ENCODE data around the gene FNDC4.
"Not testable (repeated sequence)": the region's sequence is repeated elsewhere in the genome, so short reads cannot be mapped to it uniquely, and the experiment has no call there.

Gene FNDC4

GRCh38 chr2:27494944-27495554, at the start of gene FNDC4:
Gene FNDC4 (minus strand): TSS chr2:27495200. CDS start chr2:27494679, 521 bp downstream.
- no peak for DNase-seq

GRCh38 chr2:27544143-27544821, 49.3 kb upstream of the FNDC4 start:
- DNase-seq = no peak

GRCh38 chr2:27539649-27540048, 44.6 kb upstream of the FNDC4 start:
- not testable (repeated sequence) for DNase-seq

DNA sequence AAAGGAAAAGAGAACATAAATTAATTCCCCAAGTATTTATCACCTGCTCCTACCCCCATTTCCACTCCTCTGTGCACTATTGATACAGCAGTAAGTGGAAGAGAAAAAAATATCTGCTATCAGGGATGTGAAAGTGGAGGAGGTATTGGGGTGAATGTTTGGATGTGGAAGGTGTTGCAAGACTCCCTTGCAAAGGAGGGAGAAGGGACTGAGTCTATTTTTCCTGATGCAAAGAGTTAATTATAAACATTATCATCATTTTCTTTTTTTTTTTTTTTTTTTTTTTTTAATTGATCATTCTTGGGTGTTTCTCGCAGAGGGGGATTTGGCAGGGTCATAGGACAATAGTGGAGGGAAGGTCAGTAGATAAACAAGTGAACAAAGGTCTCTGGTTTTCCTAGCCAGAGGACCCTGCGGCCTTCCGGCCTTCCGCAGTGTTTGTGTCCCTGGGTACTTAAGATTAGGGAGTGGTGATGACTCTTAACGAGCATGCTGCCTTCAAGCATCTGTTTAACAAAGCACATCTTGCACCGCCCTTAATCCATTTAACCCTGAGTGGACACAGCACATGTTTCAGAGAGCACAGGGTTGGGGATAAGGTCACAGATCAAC, 43.9 kb upstream of the FNDC4 start:
- not testable (repeated sequence) for DNase-seq

- no peak for DNase-seq
Measured at GRCh38 chr2:27537287-27537686, 42.3 kb upstream of the FNDC4 start.

DNA sequence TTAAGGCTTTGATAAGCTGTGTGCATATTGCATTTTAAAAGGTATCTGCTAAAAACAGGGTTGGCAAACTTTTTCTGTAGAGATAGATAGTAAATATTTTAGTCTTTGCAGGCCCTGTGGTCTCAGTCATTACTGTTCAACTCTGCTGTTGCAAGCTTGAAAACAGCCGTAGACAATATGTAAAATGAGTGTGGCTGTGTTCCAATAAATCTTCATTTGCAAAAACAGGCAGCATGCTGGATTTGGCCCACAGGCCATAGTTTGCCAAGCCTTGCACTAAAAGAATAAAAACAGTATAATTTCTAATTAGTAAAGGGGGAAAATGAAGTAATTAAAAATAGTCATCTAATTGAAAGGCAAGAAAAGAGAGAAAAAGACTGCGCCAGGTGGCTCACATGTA, 37.0 kb upstream of the FNDC4 start:
- no peak for DNase-seq

- peak; percentile 6 for DNase-seq
Measured at GRCh38 chr2:27527182-27527581, 32.2 kb upstream of the FNDC4 start.

DNA sequence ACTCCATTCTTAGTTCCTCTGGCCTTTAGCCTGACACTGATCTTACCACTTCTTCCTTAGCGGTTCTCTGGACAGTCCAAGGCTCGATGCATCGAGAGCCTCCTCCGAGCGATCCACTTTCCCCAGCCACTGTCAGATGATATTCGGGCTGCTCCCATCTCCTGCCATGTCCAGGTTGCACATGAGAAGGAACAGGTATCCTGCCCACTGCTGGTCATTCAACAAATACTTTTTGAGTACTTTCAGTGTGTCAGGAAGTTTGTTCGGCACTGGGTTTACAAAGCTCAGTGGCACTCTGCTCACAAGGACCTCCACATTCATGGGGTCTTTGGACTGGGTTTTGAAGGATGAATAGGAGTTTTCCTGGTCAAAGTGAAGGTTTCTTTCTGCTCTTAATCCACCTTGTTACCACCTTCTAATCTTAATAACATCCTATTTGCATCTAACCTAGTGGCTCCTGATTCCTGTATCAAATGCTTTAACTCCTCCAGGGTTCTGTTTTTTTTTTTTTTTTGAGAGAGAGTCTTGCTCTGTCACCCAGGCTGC, 27.5 kb upstream of the FNDC4 start:
- no peak for DNase-seq

DNA sequence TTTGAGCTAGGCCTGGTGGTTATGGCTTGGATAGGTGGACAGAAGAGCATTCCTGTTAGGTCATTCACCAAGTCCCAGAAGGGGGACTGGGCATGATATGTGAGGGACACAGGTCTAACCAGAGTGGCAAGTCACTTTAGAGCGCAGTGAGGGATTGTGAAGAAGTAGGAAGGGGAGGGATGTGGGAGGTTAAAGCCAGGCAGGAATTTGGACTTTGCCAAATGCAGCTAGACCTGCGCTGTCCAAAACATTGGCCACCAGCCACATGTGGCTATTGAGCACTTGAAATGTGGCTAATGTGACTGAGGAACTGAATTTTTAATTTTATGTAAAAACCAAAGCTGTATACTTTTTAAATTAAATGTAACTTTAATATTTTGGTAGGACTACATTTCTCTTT, 25.3 kb upstream of the FNDC4 start:
- DNase-seq = no peak

DNA sequence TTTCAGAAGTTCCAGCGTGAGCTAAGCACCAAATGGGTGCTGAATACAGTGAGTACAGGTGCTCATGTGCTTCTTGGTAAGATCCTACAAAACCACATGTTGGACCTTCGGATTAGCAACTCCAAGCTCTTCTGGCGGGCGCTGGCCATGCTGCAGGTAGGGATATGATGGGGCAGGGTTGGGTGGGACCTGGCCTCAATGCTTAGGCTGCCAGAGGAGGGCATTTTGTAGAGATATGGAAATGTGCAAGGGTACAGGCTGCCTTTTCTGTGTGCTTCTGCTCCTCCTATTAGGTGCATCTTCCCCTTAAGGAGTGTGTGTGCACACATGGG, 23.7 kb upstream of the FNDC4 start:
- DNase-seq = no peak

DNA sequence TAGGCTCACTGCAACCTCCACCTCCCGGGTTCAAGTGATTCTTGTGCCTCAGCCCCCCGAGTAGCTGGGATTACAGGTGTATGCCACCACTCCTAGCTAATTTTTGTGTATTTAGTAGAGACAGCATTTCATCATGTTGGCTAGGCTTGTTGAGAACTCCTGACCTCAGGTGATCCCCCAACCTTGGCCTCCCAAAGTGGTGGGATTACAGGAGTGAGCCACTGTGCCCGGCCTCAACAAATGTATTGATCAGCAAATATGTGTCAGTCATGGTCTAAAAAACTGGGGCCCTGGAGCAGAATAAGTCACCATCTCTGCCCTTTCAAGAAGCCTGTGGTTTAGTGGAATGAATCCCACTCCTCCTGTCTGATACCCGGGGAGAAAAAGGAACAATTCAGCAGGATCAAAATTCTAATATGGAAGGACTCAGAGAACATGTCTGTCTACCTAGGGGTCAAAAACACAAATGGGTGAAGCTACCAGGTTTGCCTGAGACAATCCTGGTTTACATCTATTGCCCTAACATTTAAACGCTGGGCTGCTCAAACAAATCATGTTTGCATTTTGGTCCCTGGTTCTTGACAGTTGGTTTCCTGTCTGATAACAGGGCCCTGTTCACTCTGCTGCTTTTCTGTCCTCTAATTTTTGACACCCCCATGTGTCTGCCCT, 23.2 kb upstream of the FNDC4 start:
- no peak for DNase-seq

GRCh38 chr2:27509326-27509725, 14.3 kb upstream of the FNDC4 start:
- no peak for DNase-seq

DNA sequence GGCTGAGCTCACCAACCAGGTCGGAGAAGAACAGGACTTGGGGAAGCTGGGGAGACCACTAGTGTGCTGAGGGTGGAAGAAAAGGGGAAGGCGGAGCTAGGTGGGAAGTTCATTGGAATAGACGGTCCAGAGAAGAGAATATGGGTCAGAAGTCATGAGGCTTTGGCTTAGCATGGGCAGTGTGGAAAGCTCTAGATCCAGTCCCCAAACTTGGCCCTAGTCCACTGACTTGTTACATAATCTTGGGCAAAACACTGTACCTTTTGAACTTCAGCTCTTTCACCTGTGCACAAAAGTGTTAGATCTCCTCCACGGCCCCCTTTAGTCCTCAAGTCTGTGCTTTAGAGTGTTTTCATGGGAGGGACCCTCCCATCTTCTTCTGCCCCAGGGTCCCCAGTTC, 12.3 kb upstream of the FNDC4 start:
- no peak for DNase-seq

GRCh38 chr2:27506587-27506986, 11.6 kb upstream of the FNDC4 start:
- DNase-seq = no peak

DNA sequence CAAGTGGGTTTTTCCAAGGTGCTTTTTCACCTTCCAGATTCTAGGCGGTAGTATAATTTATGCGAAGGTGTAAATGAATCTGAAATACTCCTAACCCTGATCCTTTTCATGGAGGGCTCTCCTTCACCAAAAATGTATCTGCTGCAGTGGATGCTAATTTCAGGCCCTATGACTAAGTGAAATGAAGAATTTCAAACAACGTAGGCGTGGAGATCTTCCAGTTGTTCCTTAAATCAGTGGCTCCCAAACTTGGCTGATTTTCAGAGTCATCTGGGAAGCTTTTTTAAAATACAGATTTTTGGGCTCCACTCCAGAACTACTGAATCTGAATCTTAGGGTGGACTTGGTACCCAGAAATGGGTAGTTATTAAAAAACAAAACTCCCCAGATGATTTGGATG, 7.1 kb upstream of the FNDC4 start:
- DNase-seq = no peak

DNA sequence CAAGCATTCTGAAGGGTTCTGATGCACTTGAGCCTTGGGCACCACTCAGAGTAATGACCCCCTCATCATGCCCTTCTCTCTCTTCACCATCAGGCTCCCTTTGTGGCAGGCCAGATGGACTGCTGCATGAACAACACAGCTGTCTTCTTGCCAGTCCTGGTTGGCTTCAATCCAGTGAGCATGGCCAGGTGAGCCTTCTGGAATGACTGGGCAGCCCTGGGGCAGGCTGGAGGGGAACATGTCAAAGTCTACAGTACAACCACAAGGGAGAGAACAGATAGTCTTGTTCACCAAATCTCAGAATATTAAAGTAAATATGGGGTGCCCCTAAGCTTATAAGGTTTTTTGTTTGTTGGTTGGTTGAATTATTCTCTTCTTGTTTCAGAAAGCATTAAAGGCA, 6.0 kb upstream of the FNDC4 start:
- no peak for DNase-seq

GRCh38 chr2:27498975-27499374, 4.0 kb upstream of the FNDC4 start:
- no peak for DNase-seq

GRCh38 chr2:27497288-27497627, 2.3 kb upstream of the FNDC4 start:
- DNase-seq = no peak

GRCh38 chr2:27496357-27497287, 1.6 kb upstream of the FNDC4 start, which contains the start of gene GCKR:
Gene GCKR (plus strand): TSS chr2:27496839. CDS start chr2:27496905, 66 bp downstream.
- DNase-seq = no peak

- DNase-seq = no peak
Measured at GRCh38 chr2:27495840-27496356, 898 bp upstream of the FNDC4 start.

- no peak for DNase-seq
Measured at GRCh38 chr2:27494284-27494943, 586 bp downstream of the FNDC4 start.

DNA sequence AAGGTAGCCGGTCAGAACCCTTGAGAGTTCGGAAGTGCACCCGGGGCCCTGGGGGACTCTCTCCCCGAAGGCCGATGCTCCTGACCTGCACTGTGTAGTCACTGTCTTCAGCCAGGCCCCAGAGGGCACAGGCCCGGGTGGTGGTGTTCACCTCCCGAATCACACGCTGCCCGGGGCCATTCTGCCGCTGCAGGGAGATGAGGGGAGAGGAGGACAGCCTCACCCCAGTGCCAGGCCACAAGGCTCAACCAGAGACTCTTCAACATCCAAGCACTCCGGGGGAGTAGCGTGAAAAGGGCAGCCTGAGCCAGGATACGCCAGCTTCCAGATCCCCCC, 1.1 kb downstream of the FNDC4 start:
- DNase-seq = no peak
